ENCODE data around the gene RNF224.

The RNF224 gene

GRCh38 chr9:137275588-137276472, 48.5 kb downstream of the RNF224 start:
- DNase-seq: no peak

GRCh38 chr9:137276473-137277328, 49.4 kb downstream of the RNF224 start:
- no peak for DNase-seq

- DNase-seq: peak; percentile 31 to 66
Measured at GRCh38 chr9:137277329-137278041, 50.2 kb downstream of the RNF224 start, which contains the start of gene TOR4A. Gene TOR4A (plus strand): TSS chr9:137277726. CDS start chr9:137278690, 964 bp downstream.

GRCh38 chr9:137278061-137278701, 50.9 kb downstream of the RNF224 start:
- no peak for DNase-seq

All from CD4-positive, alpha-beta T cell treated with Interleukin-4 for 1 hour (primary cell).